Measurements from ENCODE around the gene ELP4.
"Not testable (repeated sequence)": the region's sequence is repeated elsewhere in the genome, so short reads cannot be mapped to it uniquely, and the experiment has no call there.

The ELP4 gene

GRCh38 chr11:31509429-31510345, at the start of gene ELP4, which contains the start of gene IMMP1L:
ELP4 (plus strand) TSS chr11:31509767; CDS start chr11:31509785, 18 bp downstream.
IMMP1L (minus strand) TSS chr11:31509622; CDS start chr11:31463276, 46,346 bp downstream.
- peak; percentile 96 for DNase-seq

- no peak for DNase-seq
These were observed 45.1 kb upstream of the ELP4 start for GRCh38 chr11:31464436-31464835.

- DNase-seq: no peak
These were observed 35.5 kb upstream of the ELP4 start for GRCh38 chr11:31474083-31474482.

GRCh38 chr11:31477528-31478222, 31.9 kb upstream of the ELP4 start:
- DNase-seq: no peak

GRCh38 chr11:31478223-31478590, 31.4 kb upstream of the ELP4 start:
- DNase-seq: no peak

GRCh38 chr11:31479066-31479465, 30.5 kb upstream of the ELP4 start:
- DNase-seq: no peak

- no peak for DNase-seq
These were observed 28.6 kb upstream of the ELP4 start for GRCh38 chr11:31480930-31481329.

- DNase-seq: no peak
These were observed 25.1 kb upstream of the ELP4 start for GRCh38 chr11:31484497-31484896.

GRCh38 chr11:31487848-31488247, 21.7 kb upstream of the ELP4 start:
- no peak for DNase-seq

- no peak for DNase-seq
These were observed 17.1 kb upstream of the ELP4 start for GRCh38 chr11:31492320-31492913.

GRCh38 chr11:31493235-31493634, 16.3 kb upstream of the ELP4 start:
- no peak for DNase-seq

GRCh38 chr11:31493762-31494161, 15.8 kb upstream of the ELP4 start:
- not testable (repeated sequence) for DNase-seq

GRCh38 chr11:31499576-31500178, 9.9 kb upstream of the ELP4 start:
- DNase-seq: no peak

GRCh38 chr11:31500560-31500959, 9.0 kb upstream of the ELP4 start:
- no peak for DNase-seq

GRCh38 chr11:31509051-31509428, 527 bp upstream of the ELP4 start:
- no peak for DNase-seq

GRCh38 chr11:31512117-31512516, 2.5 kb downstream of the ELP4 start:
- DNase-seq: no peak

GRCh38 chr11:31521497-31522150, 12.1 kb downstream of the ELP4 start:
- no peak for DNase-seq

- no peak for DNase-seq
These were observed 19.6 kb downstream of the ELP4 start for GRCh38 chr11:31529189-31529588.

GRCh38 chr11:31529701-31530100, 20.1 kb downstream of the ELP4 start:
- DNase-seq: no peak

- DNase-seq: no peak
These were observed 21.7 kb downstream of the ELP4 start for GRCh38 chr11:31531293-31531692.

- DNase-seq: no peak
These were observed 25.9 kb downstream of the ELP4 start for GRCh38 chr11:31535479-31535878.

GRCh38 chr11:31542862-31543261, 33.3 kb downstream of the ELP4 start:
- DNase-seq: no peak

GRCh38 chr11:31555938-31556337, 46.4 kb downstream of the ELP4 start:
- no peak for DNase-seq

All from NCI-H1436 (cell line).